ENCODE results near the gene CDA. TPM values are rescaled to one million over a fixed set of nuclear protein-coding genes. Genes with fewer than 3 reads are reported as not detected.

CDA gene
- total RNA-seq, 1 donor from 2014 or later = 10.1 TPM

GRCh38 chr1:20662110-20662475 lies 73.2 kb downstream of the CDA start:
- Histone ChIP-seq H3K27me3 (no peaks in the 10 kb centered on the region), H3K4me1 (peaks cover 6 to 18% of the 10 kb centered on the region in 2 donors), H3K27ac (peak overlapping the region; percentile 89 to 90), H3K4me3 (peak overlapping the region; percentile 83 to 87), H3K36me3 (peaks cover 4 to 18% of the 10 kb centered on the region in 2 donors), H3K9me3 (no peaks in the 10 kb centered on the region)
- TF ChIP-seq, protein P1, sequence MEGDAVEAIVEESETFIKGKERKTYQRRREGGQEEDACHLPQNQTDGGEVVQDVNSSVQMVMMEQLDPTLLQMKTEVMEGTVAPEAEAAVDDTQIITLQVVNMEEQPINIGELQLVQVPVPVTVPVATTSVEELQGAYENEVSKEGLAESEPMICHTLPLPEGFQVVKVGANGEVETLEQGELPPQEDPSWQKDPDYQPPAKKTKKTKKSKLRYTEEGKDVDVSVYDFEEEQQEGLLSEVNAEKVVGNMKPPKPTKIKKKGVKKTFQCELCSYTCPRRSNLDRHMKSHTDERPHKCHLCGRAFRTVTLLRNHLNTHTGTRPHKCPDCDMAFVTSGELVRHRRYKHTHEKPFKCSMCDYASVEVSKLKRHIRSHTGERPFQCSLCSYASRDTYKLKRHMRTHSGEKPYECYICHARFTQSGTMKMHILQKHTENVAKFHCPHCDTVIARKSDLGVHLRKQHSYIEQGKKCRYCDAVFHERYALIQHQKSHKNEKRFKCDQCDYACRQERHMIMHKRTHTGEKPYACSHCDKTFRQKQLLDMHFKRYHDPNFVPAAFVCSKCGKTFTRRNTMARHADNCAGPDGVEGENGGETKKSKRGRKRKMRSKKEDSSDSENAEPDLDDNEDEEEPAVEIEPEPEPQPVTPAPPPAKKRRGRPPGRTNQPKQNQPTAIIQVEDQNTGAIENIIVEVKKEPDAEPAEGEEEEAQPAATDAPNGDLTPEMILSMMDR (IDR thresholded peaks at IDR 0.05) = no peak
- no peak for DNase-seq (ENCODE audit: low spot score in 2 of 2)
- intact Hi-C loops (cut with DNase I) = no loop called here

DNA sequence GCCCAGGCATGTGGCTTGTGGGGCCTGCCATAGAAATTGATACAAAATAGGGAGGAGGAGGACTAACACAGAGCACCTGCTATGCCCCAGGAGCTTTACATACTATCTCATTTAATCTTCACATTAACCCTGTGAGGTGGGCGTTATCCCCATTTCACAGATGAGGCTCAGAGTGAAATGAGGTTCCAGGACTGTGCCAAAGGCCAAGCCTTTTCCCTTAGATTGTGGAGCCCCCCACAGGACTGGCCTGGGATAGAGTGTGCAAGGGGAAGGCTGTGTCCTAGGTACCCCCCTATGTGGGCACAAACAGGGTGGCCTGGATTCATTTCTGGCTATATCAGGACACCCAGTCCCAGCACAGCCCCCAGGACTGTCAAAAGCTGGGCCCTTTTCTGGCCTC lies 74.5 kb downstream of the CDA start:
- TF ChIP-seq, protein P1 (IDR thresholded peaks at IDR 0.05) = no peak
- Histone ChIP-seq H3K4me3 (no peak overlapping the region), H3K27me3 (no peaks in the 10 kb centered on the region), H3K4me1 (peaks cover 6 to 18% of the 10 kb centered on the region in 2 donors), H3K36me3 (peaks cover 0 to 6% of the 10 kb centered on the region in 2 donors), H3K9me3 (no peaks in the 10 kb centered on the region), H3K27ac (no peak overlapping the region)
- intact Hi-C loops (cut with DNase I) = no loop called here
- DNase-seq (ENCODE audit: low spot score in 2 of 2) = no peak

DNA sequence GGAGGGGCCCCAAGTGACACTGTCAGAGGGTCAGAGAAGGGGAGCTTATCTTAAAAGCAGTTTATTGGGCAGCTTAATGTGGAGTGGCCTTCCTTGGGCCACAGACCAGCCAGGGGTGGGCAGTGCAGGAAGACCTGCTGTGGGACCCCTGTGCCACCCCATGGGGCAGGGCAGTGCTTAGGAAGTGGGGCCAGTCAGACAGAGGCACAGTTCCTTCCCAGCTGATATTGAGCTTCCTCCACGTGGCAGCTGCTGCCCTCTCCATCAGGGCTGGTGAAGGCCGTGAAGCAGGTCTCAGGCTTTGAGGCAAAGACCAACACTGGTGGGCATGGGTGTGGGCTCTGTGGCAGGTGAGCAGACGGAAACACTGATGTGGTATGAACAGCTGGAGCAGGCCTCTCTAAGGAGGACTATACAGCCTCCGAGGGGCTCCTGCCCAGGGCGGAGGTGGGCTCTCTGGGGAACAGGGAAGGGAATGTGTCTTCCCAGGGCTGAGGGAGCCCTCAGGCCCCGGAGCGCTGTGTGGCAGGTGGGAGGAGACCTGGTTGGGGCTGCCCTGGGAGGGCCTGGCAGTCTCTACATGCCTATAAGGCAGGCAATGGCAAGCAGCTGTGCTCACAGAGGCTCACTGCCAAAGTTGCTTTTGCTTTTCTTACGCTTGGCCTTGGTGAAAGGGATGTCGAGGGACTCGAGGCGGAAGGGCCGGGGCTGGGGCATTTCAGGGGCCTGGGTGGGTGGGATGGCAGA lies 75.2 kb downstream of the CDA start:
- H3K27ac ChIP-seq = no peak overlapping the region
- H3K36me3 ChIP-seq = no peaks in the 10 kb centered on the region
- DNase-seq (ENCODE audit: low spot score in 2 of 2) = no peak
- H3K9me3 ChIP-seq = no peaks in the 10 kb centered on the region
- TF ChIP-seq, protein P1 (IDR thresholded peaks at IDR 0.05) = no peak
- no peaks in the 10 kb centered on the region for H3K27me3 ChIP-seq
- no peak overlapping the region for H3K4me3 ChIP-seq
- intact Hi-C loops (cut with DNase I) = no loop called here
- H3K4me1 ChIP-seq = peaks cover 6 to 18% of the 10 kb centered on the region in 2 donors

DNA sequence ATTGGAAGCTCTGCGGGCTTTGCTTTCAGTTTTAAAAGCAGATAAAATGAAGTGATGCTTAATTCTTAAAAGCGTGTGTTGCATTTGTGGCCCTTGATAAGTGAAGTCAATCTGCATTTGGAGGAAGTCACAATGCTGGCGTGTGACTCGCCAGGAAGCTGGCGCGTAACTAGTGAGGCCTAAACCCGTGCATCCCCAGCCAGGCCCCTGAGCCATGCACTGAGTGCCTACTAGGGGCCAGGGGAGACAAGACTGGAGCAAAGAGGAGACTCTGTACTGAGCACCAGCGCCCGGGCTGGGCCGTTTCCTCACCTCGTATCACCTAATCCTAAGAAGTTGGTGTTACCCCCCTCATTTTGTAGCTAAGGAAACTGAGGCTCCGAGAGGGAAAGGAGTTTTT lies 76.8 kb downstream of the CDA start:
- Histone ChIP-seq H3K4me1 (peaks cover 6 to 7% of the 10 kb centered on the region in 2 donors), H3K27ac (no peak overlapping the region)

GRCh38 chr1:20666146-20666545 lies 77.2 kb downstream of the CDA start:
- Histone ChIP-seq H3K9me3 (no peaks in the 10 kb centered on the region), H3K36me3 (no peaks in the 10 kb centered on the region), H3K4me3 (no peak overlapping the region), H3K27ac (no peak overlapping the region), H3K4me1 (peaks cover 6 to 7% of the 10 kb centered on the region in 2 donors), H3K27me3 (no peaks in the 10 kb centered on the region)
- intact Hi-C loops (cut with DNase I) = no loop called here
- no peak for DNase-seq (ENCODE audit: low spot score in 2 of 2)
- TF ChIP-seq, protein P1 (IDR thresholded peaks at IDR 0.05) = no peak

More for the DNA sequence above, 76.8 kb downstream of the CDA start:
- Histone ChIP-seq H3K4me3 (no peak overlapping the region), H3K27me3 (no peaks in the 10 kb centered on the region), H3K9me3 (no peaks in the 10 kb centered on the region), H3K36me3 (no peaks in the 10 kb centered on the region)
- no peak for DNase-seq (ENCODE audit: low spot score in 2 of 2)
- TF ChIP-seq, protein P1 (IDR thresholded peaks at IDR 0.05) = no peak
- intact Hi-C loops (cut with DNase I) = no loop called here

Data from ascending aorta (tissue), 2 donors.